ENCODE data around the gene NXT1.
A peak's percentile ranks its signal among the peaks of the same experiment; 100 is the strongest.
"Not testable (repeated sequence)": the region's sequence is repeated elsewhere in the genome, so short reads cannot be mapped to it uniquely, and the experiment has no call there.

Gene NXT1

GRCh38 chr20:23350196-23350903 lies at the start of gene NXT1:
NXT1 (plus strand) TSS chr20:23350791; CDS start chr20:23354042, 3,251 bp downstream.
- DNase-seq (ENCODE audit: low read depth): peak; percentile 88

DNA sequence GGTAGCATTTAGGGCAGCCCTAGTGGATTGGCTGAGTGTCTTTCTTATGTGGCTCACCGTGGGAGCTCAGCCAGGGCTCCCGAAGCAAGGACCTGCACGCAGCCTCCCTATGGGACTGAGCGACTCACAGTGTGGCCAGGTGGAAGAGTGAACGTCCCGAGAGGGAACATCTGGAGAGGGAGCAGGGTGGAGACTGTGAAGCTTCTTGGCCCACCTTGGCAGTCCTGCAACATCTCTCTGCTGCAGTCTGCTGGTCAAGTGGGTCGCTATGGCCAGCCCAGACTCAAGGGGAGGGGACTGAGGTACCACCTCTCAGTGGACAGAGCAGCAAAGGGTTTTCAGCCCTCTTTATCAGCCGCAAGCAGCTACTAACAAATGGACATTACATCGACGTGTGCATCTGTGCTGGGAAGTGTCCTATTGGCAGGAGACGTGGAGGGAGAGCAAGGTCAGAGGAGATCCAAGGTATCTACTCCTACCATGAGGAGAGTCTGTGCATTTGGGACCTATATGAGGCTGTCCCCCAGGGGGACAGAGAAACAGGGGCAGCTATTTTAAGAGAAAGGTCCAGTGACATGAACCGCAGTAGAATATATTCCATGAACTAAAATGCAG lies 49.0 kb upstream of the NXT1 start:
- DNase-seq (ENCODE audit: low read depth): no peak

DNA sequence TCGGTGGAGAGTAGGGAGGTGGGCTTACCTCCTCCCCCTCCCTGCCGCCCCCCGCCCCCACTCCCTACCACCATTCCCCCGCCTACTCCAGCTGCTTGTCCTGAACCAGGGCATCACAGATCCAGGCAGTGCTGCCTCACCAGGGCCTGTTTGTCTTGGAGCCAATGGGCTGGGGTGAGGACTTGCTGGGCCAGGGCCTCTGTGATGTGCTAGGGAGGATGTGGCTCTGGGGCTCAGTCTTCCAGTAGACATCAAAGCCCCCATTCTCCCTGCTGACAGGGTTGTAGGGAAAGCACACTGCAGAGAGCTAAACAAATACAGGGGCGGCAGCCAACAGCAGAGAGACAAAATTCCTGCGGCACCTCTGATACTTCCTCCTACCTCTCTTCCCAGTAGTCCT lies 48.2 kb upstream of the NXT1 start:
- no peak for DNase-seq (ENCODE audit: low read depth)

- DNase-seq (ENCODE audit: low read depth): no peak
These were observed 47.8 kb upstream of the NXT1 start for GRCh38 chr20:23302801-23303200.

- no peak for DNase-seq (ENCODE audit: low read depth)
These were observed 47.1 kb upstream of the NXT1 start for GRCh38 chr20:23303325-23304102.

- no peak for DNase-seq (ENCODE audit: low read depth)
These were observed 46.0 kb upstream of the NXT1 start for GRCh38 chr20:23304616-23305015.

- DNase-seq (ENCODE audit: low read depth): no peak
These were observed 45.5 kb upstream of the NXT1 start for GRCh38 chr20:23305098-23305497.

DNA sequence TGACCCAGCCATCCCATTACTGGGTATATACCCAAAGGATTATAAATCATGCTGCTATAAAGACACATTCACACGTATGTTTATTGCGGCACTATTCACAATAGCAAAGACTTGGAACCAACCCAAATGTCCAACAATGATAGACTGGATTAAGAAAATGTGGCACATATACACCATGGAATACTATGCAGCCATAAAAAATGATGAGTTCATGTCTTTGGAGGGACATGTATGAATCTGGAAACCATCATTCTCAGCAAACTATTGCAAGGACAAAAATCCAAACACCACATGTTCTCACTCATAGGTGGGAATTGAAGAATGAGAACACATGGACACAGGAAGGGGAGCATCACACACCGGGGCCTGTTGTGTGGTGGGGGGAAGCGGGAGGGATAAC lies 43.2 kb upstream of the NXT1 start:
- not testable (repeated sequence) for DNase-seq (ENCODE audit: low read depth)

- no peak for DNase-seq (ENCODE audit: low read depth)
These were observed 42.6 kb upstream of the NXT1 start for GRCh38 chr20:23308024-23308423.

- no peak for DNase-seq (ENCODE audit: low read depth)
These were observed 41.7 kb upstream of the NXT1 start for GRCh38 chr20:23308908-23309307.

DNA sequence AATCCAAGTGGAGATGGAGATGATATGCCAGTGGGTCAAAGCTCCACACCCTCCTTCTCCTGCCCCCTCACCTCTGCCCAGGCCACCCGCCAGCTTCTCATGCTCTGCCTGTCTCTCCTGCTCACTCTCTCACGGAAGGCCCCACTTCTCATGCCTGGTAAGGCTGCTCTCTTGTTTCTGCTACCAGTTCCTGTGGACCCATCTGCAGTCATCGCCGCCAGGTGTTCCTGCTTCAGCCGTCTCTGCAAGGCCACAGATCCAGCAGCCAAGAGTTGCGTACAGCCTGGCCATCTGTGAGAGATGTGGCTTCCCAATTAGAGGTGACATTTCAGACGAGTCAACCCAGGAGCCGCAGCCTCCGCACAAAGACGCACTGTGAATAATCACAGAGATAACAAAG lies 40.8 kb upstream of the NXT1 start:
- DNase-seq (ENCODE audit: low read depth): no peak

DNA sequence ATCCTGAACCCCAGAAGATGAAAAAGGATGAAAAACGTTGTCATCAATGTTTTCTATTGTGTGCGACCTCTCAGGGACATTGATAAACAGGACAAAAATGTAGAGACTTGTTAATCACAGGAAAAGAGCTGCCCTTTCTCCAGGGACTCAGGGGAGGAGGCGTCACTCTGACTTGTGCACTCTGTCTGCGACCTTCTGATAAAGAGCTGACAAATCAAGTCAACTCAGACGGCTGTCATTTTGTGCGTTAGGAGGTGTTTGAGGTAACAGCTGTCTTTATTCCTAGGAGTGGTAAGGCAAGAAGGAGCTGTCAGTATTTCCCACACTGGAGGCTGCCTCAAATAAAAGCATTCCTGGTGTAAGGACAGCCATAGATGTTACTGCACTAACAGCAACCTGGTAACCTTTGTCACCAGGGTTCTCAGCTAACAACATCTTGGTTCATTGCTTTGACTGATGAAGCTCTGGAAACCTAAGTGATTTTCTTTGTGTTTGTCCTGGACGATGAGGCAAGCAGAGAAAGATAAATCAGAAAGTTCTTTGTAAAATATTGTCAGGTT lies 38.6 kb upstream of the NXT1 start:
- DNase-seq (ENCODE audit: low read depth): no peak

DNA sequence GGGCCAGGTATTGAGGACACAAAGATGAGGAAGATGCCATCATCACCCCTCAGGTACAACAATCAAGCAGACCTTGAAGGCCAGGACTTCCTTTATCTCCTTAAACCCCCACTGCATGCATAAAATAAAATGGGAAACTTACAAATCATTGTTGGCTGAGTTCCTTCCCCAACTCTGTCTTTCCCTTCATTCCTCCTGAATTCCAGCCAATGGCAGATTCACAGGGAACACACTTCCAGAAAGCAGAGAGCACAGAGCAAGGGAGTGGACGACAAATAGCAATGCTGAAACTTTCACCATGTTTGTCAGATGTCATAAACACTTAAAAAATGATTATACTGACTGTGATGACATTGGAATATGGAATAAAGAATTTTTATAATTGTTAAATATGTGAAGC lies 37.3 kb upstream of the NXT1 start:
- DNase-seq (ENCODE audit: low read depth): no peak

GRCh38 chr20:23314699-23315098 lies 35.9 kb upstream of the NXT1 start:
- DNase-seq (ENCODE audit: low read depth): no peak

- no peak for DNase-seq (ENCODE audit: low read depth)
These were observed 35.5 kb upstream of the NXT1 start for GRCh38 chr20:23315099-23315498.

- DNase-seq (ENCODE audit: low read depth): no peak
These were observed 34.0 kb upstream of the NXT1 start for GRCh38 chr20:23316626-23317025.

DNA sequence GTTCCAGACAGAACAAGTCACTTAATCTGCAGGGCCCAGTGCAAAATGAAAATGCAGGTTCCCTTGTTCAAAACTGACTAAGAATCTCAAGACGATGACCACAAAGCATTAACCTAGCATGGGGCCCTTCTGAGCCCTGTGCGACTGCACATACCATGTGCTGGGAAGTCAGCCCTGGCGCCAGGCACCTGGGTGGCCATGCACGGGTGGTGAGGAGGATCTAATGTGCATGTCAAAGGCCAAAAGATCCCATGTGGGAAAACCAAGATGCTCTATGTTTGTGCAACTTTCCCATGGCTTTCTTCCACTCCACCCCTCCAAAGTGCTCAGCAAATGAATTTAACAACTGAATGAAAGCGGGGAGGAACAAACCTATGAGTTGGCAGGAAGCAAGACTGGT lies 33.5 kb upstream of the NXT1 start:
- no peak for DNase-seq (ENCODE audit: low read depth)

GRCh38 chr20:23318347-23318746 lies 32.2 kb upstream of the NXT1 start:
- no peak for DNase-seq (ENCODE audit: low read depth)

- DNase-seq (ENCODE audit: low read depth): no peak
These were observed 30.3 kb upstream of the NXT1 start for GRCh38 chr20:23320317-23320716.

GRCh38 chr20:23325107-23325506 lies 25.5 kb upstream of the NXT1 start:
- no peak for DNase-seq (ENCODE audit: low read depth)

DNA sequence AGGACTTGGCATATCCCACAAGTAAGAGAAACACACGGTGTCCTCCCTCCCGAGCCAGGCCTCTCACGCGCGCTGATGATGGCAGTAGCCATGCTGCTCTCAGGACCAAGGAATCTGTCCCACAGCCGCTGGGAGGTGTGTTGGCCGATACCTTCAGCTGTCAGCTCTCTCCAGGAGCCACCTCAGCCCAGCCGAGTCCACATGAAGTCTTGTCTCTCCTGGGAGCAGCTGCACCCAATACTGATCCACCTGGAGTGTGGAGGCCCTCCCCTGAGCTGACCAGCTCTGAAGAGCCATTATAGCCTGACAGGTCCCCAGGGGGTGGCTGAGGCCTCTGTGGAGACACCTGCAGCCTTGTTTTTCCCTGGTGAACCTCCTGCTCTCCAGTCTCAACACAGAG lies 23.8 kb upstream of the NXT1 start:
- no peak for DNase-seq (ENCODE audit: low read depth)

DNA sequence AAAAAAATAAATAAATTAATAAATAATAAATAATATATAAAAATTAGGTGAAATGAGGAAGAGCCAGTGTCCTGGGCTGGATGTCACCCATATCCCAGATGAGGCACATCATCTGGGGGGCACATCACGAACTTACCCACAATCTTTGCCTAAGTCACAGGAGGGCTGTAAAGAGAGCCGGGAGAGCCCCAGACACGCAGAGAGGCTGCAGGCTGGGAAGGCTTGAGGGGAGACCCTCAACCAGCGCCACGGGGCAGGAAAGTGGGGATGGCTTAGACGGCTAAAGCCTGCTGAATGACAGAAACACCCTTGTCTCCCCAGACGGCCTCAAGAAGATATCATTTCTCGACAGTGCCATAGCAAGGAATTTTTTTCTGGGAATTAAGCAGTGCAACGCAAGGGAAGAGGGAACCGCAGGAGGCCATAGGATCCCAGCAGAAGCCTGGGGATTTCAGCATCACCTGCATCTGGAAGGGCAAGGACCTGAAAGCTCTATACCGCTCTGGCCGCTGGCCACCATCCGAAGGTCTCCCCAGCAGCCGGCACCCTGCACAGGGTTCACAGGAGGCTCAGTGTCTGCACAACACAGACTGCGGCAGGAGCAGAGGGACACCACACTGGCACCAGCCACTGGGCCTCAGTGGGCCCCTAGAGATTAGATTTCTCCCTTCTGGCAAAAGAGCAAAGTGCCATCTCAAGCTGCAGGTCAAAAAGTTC lies 22.8 kb upstream of the NXT1 start:
- no peak for DNase-seq (ENCODE audit: low read depth)

Measured in stimulated activated CD8-positive, alpha-beta memory T cell treated with anti-CD3 and anti-CD28 coated beads, Interleukin-15, amount 100 ng/mL, for 24 hours (primary cell).